HCT116 (cell line): ENCODE data around the gene NOXA1. TPM values are rescaled to one million over a fixed set of nuclear protein-coding genes. Genes with fewer than 3 reads are reported as not detected.

Experiments
- CTCF ChIP-seq, 3 experiments: fragments of 200-600 bp in 1 of 3; sonication (generic) in 1 of 3; IDR thresholded peaks in 2 of 3; conservative IDR thresholded peaks in 1 of 3; 2 replicates each; pipeline ENCODE4 v1.5.1; 2012 to 2017; ENCODE audit warnings: low read depth in 2 of 3, low read length in 2 of 3, antibody characterized with exemption in 1 of 3, borderline replicate concordance in 1 of 3, control low read depth in 1 of 3, mild to moderate bottlenecking in 1 of 3, mixed read lengths in 1 of 3, mixed run types in 1 of 3, moderate library complexity in 1 of 3; ENCODE audit not compliant: insufficient read depth in 1 of 3
- FOSL1 ChIP-seq: IDR thresholded peaks from 2 replicates; pipeline ENCODE4 v1.6.1; 2012; ENCODE audit warnings: low read depth
- RAD21 ChIP-seq: IDR thresholded peaks from 2 replicates; pipeline ENCODE4 v1.6.1; 2012; ENCODE audit warnings: low read depth, mild to moderate bottlenecking
- REST ChIP-seq: IDR thresholded peaks from 2 replicates; pipeline ENCODE4 v1.6.1; 2012; ENCODE audit warnings: low read depth
- ZBTB33 ChIP-seq: IDR thresholded peaks from 2 replicates; pipeline ENCODE4 v1.6.1; 2011; ENCODE audit warnings: mild to moderate bottlenecking, low read length, moderate library complexity; ENCODE audit not compliant: insufficient replicate concordance; ENCODE audit errors: extremely low read depth
- total RNA-seq: library from RNA; stranded (reverse); gene quantifications from one replicate; pipeline ENCODE4 v1.2.1, GENCODE V29; 2021; ENCODE audit not compliant: unreplicated experiment

Gene NOXA1
- total RNA-seq, 1 experiment from 2014 or later, result 13.2 TPM

- no peak for TF ChIP-seq REST
- no peak for TF ChIP-seq RAD21
- no peak for TF ChIP-seq FOSL1
- TF ChIP-seq ZBTB33, result no peak
- TF ChIP-seq CTCF (IDR thresholded peaks at IDR 0.05 in 2 of 3, conservative IDR thresholded peaks at IDR 0.05 in 1 of 3; ENCODE audit: borderline replicate concordance in 1 of 3, insufficient read depth in 1 of 3, low read depth in 2 of 3, low read length in 2 of 3), result no peak
- TF ChIP-seq, all 23 proteins: peak for 3
These were observed 36.0 kb downstream of the NOXA1 start, which contains the start of gene NSMF (continued) for GRCh38 chr9:137459152-137459600.
